HFFc6 (cell line): ENCODE data around the gene IL12B. TPM values are rescaled to one million over a fixed set of nuclear protein-coding genes. Genes with fewer than 3 reads are reported as not detected.

Experiments
- DNase-seq: peaks from one replicate; pipeline ENCODE4 v3.0.0-alpha.2; 2018
- H3K27ac Mint-ChIP-seq: 2 replicates; pipeline ENCODE4 v1.8.0; 2020; ENCODE audit warnings: mild to moderate bottlenecking, mixed read lengths
- H3K27me3 Mint-ChIP-seq: 2 replicates; pipeline ENCODE4 v1.8.0; 2021; ENCODE audit warnings: mild to moderate bottlenecking, moderate library complexity, mixed read lengths; ENCODE audit not compliant: insufficient read depth
- H3K36me3 Mint-ChIP-seq: 2 replicates; pipeline ENCODE4 v1.8.0; 2021; ENCODE audit warnings: low read depth, mixed read lengths
- H3K4me1 Mint-ChIP-seq: 2 replicates; pipeline ENCODE4 v1.8.0; 2020; ENCODE audit warnings: low read depth, mixed read lengths
- H3K4me3 Mint-ChIP-seq: 2 replicates; pipeline ENCODE4 v1.8.0; 2020; ENCODE audit warnings: mild to moderate bottlenecking, moderate library complexity, mixed read lengths
- H3K9me3 Mint-ChIP-seq: 2 replicates; pipeline ENCODE4 v1.8.0; 2020; ENCODE audit warnings: mild to moderate bottlenecking, mixed read lengths
- total RNA-seq, 6 experiments: library from RNA; stranded (reverse); fragmentation: NEBNext Ultra II Directional; extraction: Animal tissue kit (Norgen Biotek cat#: 25700); gene quantifications; 2 replicates in 1 of 6; 3 replicates in 5 of 6; pipeline ENCODE4 v1.2.3, GENCODE V29; 2021
- TF ChIP-seq, protein P1 (sequence below): fragments of 200-600 bp; sonication (generic); IDR thresholded peaks from 2 replicates; pipeline ENCODE4 v1.5.0; 2021; ENCODE audit warnings: antibody characterized with exemption, mild to moderate bottlenecking

The IL12B gene
- total RNA-seq, 6 experiments from 2014 or later: not detected

DNA sequence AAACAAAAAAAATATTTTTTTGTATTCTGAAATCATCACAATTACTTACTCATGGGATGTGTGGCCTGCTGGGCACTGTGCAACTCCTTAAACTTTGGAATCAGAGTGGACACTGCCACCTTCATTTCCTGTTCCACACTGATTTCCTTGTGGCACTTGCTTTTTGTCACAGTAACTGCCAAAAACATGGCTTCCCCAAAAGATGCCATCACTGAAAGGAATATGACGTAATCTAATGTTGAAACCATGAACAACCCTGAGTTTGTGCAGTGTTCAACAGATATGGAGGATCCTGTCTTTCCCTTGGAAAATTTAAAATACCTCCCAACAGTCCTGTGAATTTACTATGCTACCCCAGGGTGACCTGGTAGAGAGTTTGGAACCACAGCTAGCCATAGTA, 12.6 kb upstream of the IL12B start:
- TF ChIP-seq, protein P1, sequence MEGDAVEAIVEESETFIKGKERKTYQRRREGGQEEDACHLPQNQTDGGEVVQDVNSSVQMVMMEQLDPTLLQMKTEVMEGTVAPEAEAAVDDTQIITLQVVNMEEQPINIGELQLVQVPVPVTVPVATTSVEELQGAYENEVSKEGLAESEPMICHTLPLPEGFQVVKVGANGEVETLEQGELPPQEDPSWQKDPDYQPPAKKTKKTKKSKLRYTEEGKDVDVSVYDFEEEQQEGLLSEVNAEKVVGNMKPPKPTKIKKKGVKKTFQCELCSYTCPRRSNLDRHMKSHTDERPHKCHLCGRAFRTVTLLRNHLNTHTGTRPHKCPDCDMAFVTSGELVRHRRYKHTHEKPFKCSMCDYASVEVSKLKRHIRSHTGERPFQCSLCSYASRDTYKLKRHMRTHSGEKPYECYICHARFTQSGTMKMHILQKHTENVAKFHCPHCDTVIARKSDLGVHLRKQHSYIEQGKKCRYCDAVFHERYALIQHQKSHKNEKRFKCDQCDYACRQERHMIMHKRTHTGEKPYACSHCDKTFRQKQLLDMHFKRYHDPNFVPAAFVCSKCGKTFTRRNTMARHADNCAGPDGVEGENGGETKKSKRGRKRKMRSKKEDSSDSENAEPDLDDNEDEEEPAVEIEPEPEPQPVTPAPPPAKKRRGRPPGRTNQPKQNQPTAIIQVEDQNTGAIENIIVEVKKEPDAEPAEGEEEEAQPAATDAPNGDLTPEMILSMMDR: no peak
- Mint-ChIP-seq H3K27ac (no peak overlapping the region), H3K9me3 (no peaks in the 10 kb centered on the region; the same call in 1 of the 2 replicates), H3K27me3 (peaks cover 8% of the 10 kb centered on the region), H3K36me3 (peaks cover 12% of the 10 kb centered on the region; the same call in 1 of the 2 replicates), H3K4me3 (no peak overlapping the region), H3K4me1 (peaks cover 30% of the 10 kb centered on the region)
- DNase-seq: no peak

DNA sequence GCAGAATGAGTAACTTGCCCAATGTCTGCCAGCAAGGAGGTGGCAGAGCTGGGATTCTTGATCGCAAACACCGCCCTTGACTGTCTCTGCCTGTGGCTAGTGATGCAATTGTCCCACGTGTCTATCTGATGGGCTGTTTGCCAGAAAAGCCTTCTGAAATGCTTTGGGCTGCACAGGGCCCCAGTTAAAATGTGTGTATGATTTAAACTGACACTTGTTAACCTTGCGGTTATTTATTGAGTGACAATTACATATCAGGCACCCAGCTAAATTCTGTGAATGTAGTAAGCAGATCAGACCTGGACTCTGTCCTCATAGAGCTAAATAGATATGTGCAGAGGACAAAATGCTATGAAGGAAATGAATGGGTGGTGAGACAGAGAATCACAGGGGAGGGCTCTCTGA, 11.6 kb upstream of the IL12B start:
- H3K27ac Mint-ChIP-seq: no peak overlapping the region
- peaks cover 40% of the 10 kb centered on the region for H3K4me1 Mint-ChIP-seq
- H3K9me3 Mint-ChIP-seq: no peaks in the 10 kb centered on the region; the same call in 1 of the 2 replicates
- peak; percentile 88 for DNase-seq
- peaks cover 3% of the 10 kb centered on the region for H3K27me3 Mint-ChIP-seq
- H3K36me3 Mint-ChIP-seq: peaks cover 12% of the 10 kb centered on the region; the same call in 1 of the 2 replicates
- TF ChIP-seq, protein P1: no peak
- H3K4me3 Mint-ChIP-seq: no peak overlapping the region

DNA sequence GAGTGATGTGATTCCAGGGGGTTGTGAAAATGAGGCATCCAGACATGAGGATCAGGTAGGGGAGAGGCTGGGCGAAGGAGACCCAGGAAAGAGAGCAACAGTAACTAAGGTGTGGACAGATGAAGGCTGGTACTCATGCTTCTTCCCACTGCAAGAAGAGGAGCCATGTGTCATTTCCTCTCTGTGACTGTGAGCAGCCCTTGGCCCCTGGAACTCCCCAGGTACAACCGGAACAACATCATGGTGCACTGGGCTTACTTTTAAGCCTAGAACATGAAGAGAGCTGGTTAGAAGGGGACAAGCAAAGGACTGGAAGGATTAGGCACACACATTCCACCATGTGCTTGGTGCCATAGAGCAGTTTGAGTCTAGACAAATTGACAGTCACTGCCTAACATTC, 10.9 kb upstream of the IL12B start:
- H3K4me3 Mint-ChIP-seq: no peak overlapping the region

DNA sequence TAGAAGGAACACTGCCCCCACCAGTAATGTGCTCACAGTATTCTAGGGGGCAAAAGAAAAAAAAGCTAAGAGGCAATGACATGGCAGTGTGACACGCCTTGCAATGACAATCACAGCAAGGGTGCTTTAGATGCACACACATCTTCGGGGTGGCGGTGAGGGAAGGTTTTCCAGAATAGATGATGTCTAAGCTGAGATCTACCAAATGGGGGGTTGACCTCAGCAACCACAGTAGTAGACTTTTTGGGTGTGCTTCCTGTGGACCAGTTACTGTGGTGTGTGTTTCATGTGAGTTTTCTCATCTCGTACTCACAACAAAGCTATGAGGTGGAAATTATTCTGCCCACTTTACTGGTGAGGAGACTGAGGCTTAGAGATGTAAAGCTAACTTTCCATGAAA, 10.2 kb upstream of the IL12B start:
- TF ChIP-seq, protein P1: no peak
- no peak overlapping the region for H3K27ac Mint-ChIP-seq
- peaks cover 54% of the 10 kb centered on the region for H3K4me1 Mint-ChIP-seq

More for the DNA sequence above, 10.9 kb upstream of the IL12B start:
- Mint-ChIP-seq H3K36me3 (peaks cover 12% of the 10 kb centered on the region; the same call in 1 of the 2 replicates), H3K27me3 (peaks cover 3% of the 10 kb centered on the region), H3K9me3 (no peaks in the 10 kb centered on the region; the same call in 1 of the 2 replicates), H3K4me1 (peaks cover 47% of the 10 kb centered on the region), H3K27ac (no peak overlapping the region)
- no peak for DNase-seq
- TF ChIP-seq, protein P1: no peak

DNA sequence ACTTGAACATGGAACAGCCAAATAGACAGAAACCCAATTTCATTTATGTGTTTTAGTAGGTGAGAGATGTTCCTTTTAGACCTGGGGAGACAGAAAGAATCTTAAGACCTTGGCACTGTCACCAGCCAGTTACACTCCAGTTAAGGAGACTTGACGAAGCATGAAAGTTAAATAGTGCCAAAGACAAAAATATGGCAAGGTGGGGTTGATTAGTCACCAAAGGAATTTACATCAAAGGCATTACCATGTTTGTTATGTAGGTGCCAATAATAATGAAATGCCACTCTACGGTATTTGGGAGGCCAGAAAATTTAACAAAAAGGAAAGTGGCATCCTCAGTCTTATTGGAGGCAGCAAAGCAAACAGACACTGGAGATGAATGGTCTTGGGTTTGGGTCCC, 9.2 kb upstream of the IL12B start:
- Mint-ChIP-seq H3K9me3 (no peaks in the 10 kb centered on the region; the same call in 1 of the 2 replicates), H3K27ac (no peak overlapping the region), H3K4me3 (no peak overlapping the region), H3K4me1 (peaks cover 64% of the 10 kb centered on the region), H3K36me3 (peaks cover 9% of the 10 kb centered on the region; the same call in 1 of the 2 replicates), H3K27me3 (peaks cover 3% of the 10 kb centered on the region; the same call in 1 of the 2 replicates)
- DNase-seq: no peak
- TF ChIP-seq, protein P1: no peak

More for the DNA sequence above, 10.2 kb upstream of the IL12B start:
- peaks cover 12% of the 10 kb centered on the region; the same call in 1 of the 2 replicates for H3K36me3 Mint-ChIP-seq
- H3K4me3 Mint-ChIP-seq: no peak overlapping the region
- no peaks in the 10 kb centered on the region; the same call in 1 of the 2 replicates for H3K9me3 Mint-ChIP-seq
- peaks cover 3% of the 10 kb centered on the region for H3K27me3 Mint-ChIP-seq
- no peak for DNase-seq
